HepG2 (cell line): Measurements from ENCODE around the gene AGAP1. TPM values are rescaled to one million over a fixed set of nuclear protein-coding genes. Genes with fewer than 3 reads are reported as not detected.
A peak's percentile ranks its signal among the peaks of the same experiment; 100 is the strongest.

Experiments
- ATAC-seq: fragments of 200-7000 bp; cut with Tn5 transposase; 3 replicates; pipeline ENCODE4 v1.9.1; 2020; ENCODE audit warnings: mild to moderate bottlenecking, moderate library complexity
- BruUV-seq: library from RNA; stranded (reverse); fragments of 400-500 nt; replicated peaks from 2 replicates; lab custom pipeline; 2021; lab: Mats Ljungman, UMichigan
- CTCF ChIA-PET: fragments of 300-600 bp; formaldehyde crosslinking; extraction: SDS; loops from one replicate; lab custom pipeline; 2021; ENCODE audit warnings: low total read pairs, inconsistent platforms, low intra/inter-chr PET ratio; lab: Yijun Ruan, JAX
- POLR2A ChIA-PET: fragments of 350-600 bp; sonication (Branson Sonifier 250); formaldehyde crosslinking; loops from one replicate; lab custom pipeline; 2020; ENCODE audit warnings: antibody characterized with exemption, inconsistent platforms; lab: Yijun Ruan, JAX
- DNase-seq: peaks from one replicate; pipeline ENCODE4 v3.0.0-alpha.2; 2015; ENCODE audit warnings: low spot score
- FAIRE-seq: peaks from 3 replicates; lab custom pipeline; 2011; peaks lifted over from hg19 to GRCh38; lab: Jason Lieb, UNC
- H2AFZ ChIP-seq: one replicate; pipeline ENCODE4 v1.6.1; 2011; ENCODE audit warnings: low read length, inconsistent platforms
- H3K27ac ChIP-seq: fragments of 300-600 bp; 3 replicates; pipeline ENCODE4 v1.8.0; 2011; ENCODE audit warnings: mixed run types, mild to moderate bottlenecking, mixed read lengths, low read length, inconsistent platforms; ENCODE audit not compliant: insufficient read depth; ENCODE audit errors: extremely low read length
- H3K27me3 ChIP-seq, 2 experiments: fragments of 200-600 bp in 1 of 2; 2 replicates in 1 of 2; 3 replicates in 1 of 2; pipeline versions ENCODE4 v1.6.0 to v1.8.0; 2011; ENCODE audit warnings: low read length in 2 of 2, mild to moderate bottlenecking in 2 of 2, moderate library complexity in 2 of 2, inconsistent platforms in 1 of 2; ENCODE audit not compliant: insufficient read depth in 2 of 2, control insufficient read depth in 1 of 2
- H3K36me3 ChIP-seq, 2 experiments: fragments of 200-600 bp in 1 of 2; replicated peaks in 1 of 2; 2 replicates in 1 of 2; 3 replicates in 1 of 2; pipeline versions ENCODE4 v1.5.1 to v1.8.0; 2011; ENCODE audit warnings: low read length in 2 of 2, inconsistent platforms in 1 of 2; ENCODE audit not compliant: insufficient read depth in 2 of 2, control insufficient read depth in 1 of 2
- H3K4me1 ChIP-seq: 2 replicates; pipeline ENCODE4 v1.5.1; 2012; ENCODE audit warnings: low read length, inconsistent platforms; ENCODE audit not compliant: insufficient read depth
- H3K4me2 ChIP-seq: 2 replicates; pipeline ENCODE4 v1.6.0; 2011; ENCODE audit warnings: low read depth, low read length, inconsistent platforms
- H3K4me3 ChIP-seq, 3 experiments: fragments of 200-600 bp in 1 of 3; sonication (generic), shearing (Covaris generic) in 1 of 3; replicated peaks in 1 of 3; 2 replicates each; pipeline ENCODE4 v1.5.1; 2011 to 2016; ENCODE audit warnings: low read length in 3 of 3, inconsistent platforms in 2 of 3, low read depth in 2 of 3, mild to moderate bottlenecking in 2 of 3, control low read depth in 1 of 3, mixed read lengths in 1 of 3; ENCODE audit not compliant: insufficient read depth in 1 of 3
- H3K79me2 ChIP-seq: one replicate; pipeline ENCODE4 v1.6.1; 2011; ENCODE audit warnings: low read length, inconsistent platforms; ENCODE audit not compliant: insufficient read depth
- H3K9ac ChIP-seq: 2 replicates; pipeline ENCODE4 v1.6.0; 2011; ENCODE audit warnings: mild to moderate bottlenecking, low read depth, low read length, inconsistent platforms; ENCODE audit not compliant: insufficient read depth
- H3K9me3 ChIP-seq: 2 replicates; pipeline ENCODE4 v1.5.1; 2012; ENCODE audit warnings: mild to moderate bottlenecking, low read length
- H4K20me1 ChIP-seq: 2 replicates; pipeline ENCODE4 v1.6.0; 2011; ENCODE audit warnings: inconsistent platforms, mild to moderate bottlenecking, low read length, moderate library complexity; ENCODE audit not compliant: insufficient read depth
- ATF7-NPFF ChIP-seq: sonication (generic); formaldehyde crosslinking; IDR thresholded peaks from 2 replicates; pipeline ENCODE4 v1.8.1; 2023; ENCODE audit warnings: mild to moderate bottlenecking, low read depth, missing genetic modification reagents, moderate library complexity
- GFI1 ChIP-seq: sonication (generic); formaldehyde crosslinking; IDR thresholded peaks from 2 replicates; pipeline ENCODE4 v1.5.0; 2020; ENCODE audit warnings: missing genetic modification reagents, mild to moderate bottlenecking, borderline replicate concordance
- MAFF ChIP-seq: IDR thresholded peaks from 2 replicates; pipeline ENCODE4 v1.6.1; 2011; ENCODE audit warnings: low read depth, low read length, improper control_type of control experiment
- MAFK ChIP-seq, 2 experiments: IDR thresholded peaks in 1 of 2; conservative IDR thresholded peaks in 1 of 2; 2 replicates each; pipeline ENCODE4 v1.6.1; 2011; ENCODE audit warnings: improper control_type of control experiment in 2 of 2, low read length in 2 of 2
- MED8 ChIP-seq: sonication (generic); formaldehyde crosslinking; IDR thresholded peaks from 2 replicates; pipeline ENCODE4 v1.8.1; 2023; ENCODE audit warnings: mild to moderate bottlenecking, missing genetic modification reagents; ENCODE audit not compliant: insufficient replicate concordance
- ONECUT2 ChIP-seq: sonication (generic); formaldehyde crosslinking; IDR thresholded peaks from 2 replicates; pipeline ENCODE4 v1.4.0; 2020; ENCODE audit warnings: missing genetic modification reagents
- ZNF251 ChIP-seq: sonication (generic); formaldehyde crosslinking; IDR thresholded peaks from 2 replicates; pipeline ENCODE4 v1.9.0; 2021; ENCODE audit warnings: mild to moderate bottlenecking, missing genetic modification reagents
- ZNF264 ChIP-seq: sonication (generic); formaldehyde crosslinking; IDR thresholded peaks from 2 replicates; pipeline ENCODE4 v1.4.0; 2020; ENCODE audit warnings: missing genetic modification reagents
- ZNF432 ChIP-seq: sonication (generic); formaldehyde crosslinking; IDR thresholded peaks from 2 replicates; pipeline ENCODE4 v1.5.0; 2020; ENCODE audit warnings: missing genetic modification reagents, mild to moderate bottlenecking, borderline replicate concordance
- ZNF672 ChIP-seq: sonication (generic); formaldehyde crosslinking; IDR thresholded peaks from 2 replicates; pipeline ENCODE4 v1.8.1; 2022; ENCODE audit warnings: missing genetic modification reagents
- WGBS: methylation state at CpG from one replicate; pipeline ENCODE4 v1.1.6; 2017; ENCODE audit warnings: low lambda C conversion rate; 5-methylcytosine and 5-hydroxymethylcytosine counted together
- in situ Hi-C: cut with HindIII; loops from 2 replicates; pipeline ENCODE4 v1.10.0; 2017; ENCODE audit warnings: low pct_unique_long_range_greater_than_20kb; ENCODE audit not compliant: extremely low pct_ligation_motif_present
- intact Hi-C: fragments of 100-400 bp; cut with micrococcal nuclease; formaldehyde crosslinking; loops from one replicate; pipeline ENCODE4 v1.10.0; 2022; ENCODE audit not compliant: unreplicated experiment
- polyA plus RNA-seq, 8 experiments: library from polyadenylated mRNA; depleted of rRNA in 3 of 8; stranded (reverse) in 7 of 8; unstranded in 1 of 8; fragments of >200 nt; fragmentation: Illumina TruSeq in 4 of 8; extraction: Trizol in 4 of 8; gene quantifications; 2 replicates each; pipeline versions ENCODE4 v1.2.1 to v1.2.3, GENCODE V29; 2011 to 2016; ENCODE audit warnings: low read depth in 4 of 8, missing spikeins in 1 of 8, mixed read lengths in 1 of 8; ENCODE audit not compliant: insufficient read depth in 1 of 8
- total RNA-seq, 5 experiments: library from RNA; depleted of rRNA; stranded (reverse); fragments of >200 nt; fragmentation: Illumina TruSeq; extraction: Trizol; gene quantifications; 2 replicates each; pipeline ENCODE4 v1.2.3, GENCODE V29; 2016; ENCODE audit warnings: low read depth in 1 of 5

AGAP1 gene
- total and polyA plus RNA-seq, 2 of the 13 experiments (the other 11 are each of a cell fraction or from before 2014, with no cell fraction given): 21.2 to 32.7 TPM

GRCh38 chr2:236093134-236093533, 599.3 kb downstream of the AGAP1 start:
- Histone ChIP-seq H4K20me1 (no peaks in the 10 kb centered on the region), H3K27ac (no peak overlapping the region), H3K4me1 (peaks cover 7% of the 10 kb centered on the region; the same call in 1 of the 2 replicates), H3K9ac (no peak overlapping the region), H3K36me3 (no peaks in the 10 kb centered on the region; a peak in 1 of 5 replicates), H3K79me2 (no peaks in the 10 kb centered on the region), H2AFZ (no peak overlapping the region), H3K9me3 (no peaks in the 10 kb centered on the region), H3K27me3 (no peaks in the 10 kb centered on the region), H3K4me2 (no peak overlapping the region), H3K4me3 (no peak overlapping the region)
- intact Hi-C loops (loop anchor here (10.0 kb wide), 1 partner anchor 108 kb away; no protein-coding TSS in a partner anchor), in situ Hi-C loops (no loop called here)
- no TSS peak for BruUV-seq
- POLR2A ChIA-PET: no interaction called here
- ATAC-seq (peak; percentile 51), FAIRE-seq (no peak), DNase-seq (no peak)
- CTCF ChIA-PET: no interaction called here
- TF ChIP-seq MED8 (CRISPR knock-in tag) (no peak), ZNF672 (CRISPR knock-in tag) (no peak), ONECUT2 (CRISPR knock-in tag) (no peak), GFI1 (no peak), ZNF432 (CRISPR knock-in tag) (no peak), ATF7-NPFF (CRISPR knock-in tag) (no peak), ZNF251 (CRISPR knock-in tag) (no peak)
- 93% methylated on average over 6 of the region's 6 CpGs for WGBS

- H2AFZ ChIP-seq: no peak overlapping the region
- DNase-seq: no peak
- H3K9ac ChIP-seq: no peak overlapping the region
- in situ Hi-C loops: no loop called here
- BruUV-seq: no TSS peak
- TF ChIP-seq ZNF264 (CRISPR knock-in tag) (no peak), MAFF (peak; percentile 97), MAFK (conservative IDR thresholded peaks at IDR 0.05 in 1 of 2, IDR thresholded peaks at IDR 0.05 in 1 of 2; ENCODE audit: low read length in 2 of 2) (peak; percentile 93 to 97)
- no peak overlapping the region for H3K4me3 ChIP-seq
- ChIA-PET POLR2A (no interaction called here), CTCF (no interaction called here)
- intact Hi-C loops: loop anchor here (10.0 kb wide), 1 partner anchor 111 kb away; no protein-coding TSS in a partner anchor
- no peak overlapping the region for H3K4me2 ChIP-seq
- no peak for ATAC-seq
- H3K36me3 ChIP-seq: no peaks in the 10 kb centered on the region; a peak in 1 of 5 replicates
- H3K9me3 ChIP-seq: no peaks in the 10 kb centered on the region
- H3K27me3 ChIP-seq: no peaks in the 10 kb centered on the region
- H3K79me2 ChIP-seq: no peaks in the 10 kb centered on the region
- no peaks in the 10 kb centered on the region for H4K20me1 ChIP-seq
- 95% methylated on average over 2 of the region's 2 CpGs for WGBS
- H3K4me1 ChIP-seq: no peaks in the 10 kb centered on the region
- no peak overlapping the region for H3K27ac ChIP-seq
- FAIRE-seq: no peak
Observed at GRCh38 chr2:236095504-236095903, 601.7 kb downstream of the AGAP1 start.
